Measurements from ENCODE around the gene ABCA9.
"Not testable (repeated sequence)": the region's sequence is repeated elsewhere in the genome, so short reads cannot be mapped to it uniquely, and the experiment has no call there.

ABCA9 gene

GRCh38 chr17:69015631-69016030, 45.1 kb downstream of the ABCA9 start:
- no peak for DNase-seq (ENCODE audit: low spot score)
- TF ChIP-seq CTCF (IDR thresholded peaks at IDR 0.05; ENCODE audit: extremely low read depth, insufficient read depth, missing control alignments): no peak
- in situ Hi-C loops (cut with MboI; ENCODE audit: low pct_unique_long_range_greater_than_20kb, low sequenced_read_pairs, unreplicated experiment): no loop called here

- in situ Hi-C loops (cut with MboI; ENCODE audit: low pct_unique_long_range_greater_than_20kb, low sequenced_read_pairs, unreplicated experiment): no loop called here
- no peak for TF ChIP-seq CTCF (IDR thresholded peaks at IDR 0.05; ENCODE audit: extremely low read depth, insufficient read depth, missing control alignments)
- no peak for DNase-seq (ENCODE audit: low spot score)
These were observed 47.6 kb downstream of the ABCA9 start for GRCh38 chr17:69012895-69013805.

GRCh38 chr17:69009930-69010329, 50.8 kb downstream of the ABCA9 start:
- TF ChIP-seq CTCF (IDR thresholded peaks at IDR 0.05; ENCODE audit: extremely low read depth, insufficient read depth, missing control alignments): no peak
- in situ Hi-C loops (cut with MboI; ENCODE audit: low pct_unique_long_range_greater_than_20kb, low sequenced_read_pairs, unreplicated experiment): no loop called here
- no peak for DNase-seq (ENCODE audit: low spot score)

GRCh38 chr17:69004759-69005158, 56.0 kb downstream of the ABCA9 start:
- in situ Hi-C loops (cut with MboI; ENCODE audit: low pct_unique_long_range_greater_than_20kb, low sequenced_read_pairs, unreplicated experiment): not testable (repeated sequence)

GRCh38 chr17:68999743-69000142, 61.0 kb downstream of the ABCA9 start:
- in situ Hi-C loops (cut with MboI; ENCODE audit: low pct_unique_long_range_greater_than_20kb, low sequenced_read_pairs, unreplicated experiment); DNase-seq (ENCODE audit: low spot score): not testable (repeated sequence)

More at GRCh38 chr17:69004759-69005158, 56.0 kb downstream of the ABCA9 start:
- DNase-seq (ENCODE audit: low spot score): not testable (repeated sequence)

GRCh38 chr17:68993112-68993511, 67.6 kb downstream of the ABCA9 start:
- no peak for TF ChIP-seq CTCF (IDR thresholded peaks at IDR 0.05; ENCODE audit: extremely low read depth, insufficient read depth, missing control alignments)
- DNase-seq (ENCODE audit: low spot score): no peak
- in situ Hi-C loops (cut with MboI; ENCODE audit: low pct_unique_long_range_greater_than_20kb, low sequenced_read_pairs, unreplicated experiment): no loop called here

DNA sequence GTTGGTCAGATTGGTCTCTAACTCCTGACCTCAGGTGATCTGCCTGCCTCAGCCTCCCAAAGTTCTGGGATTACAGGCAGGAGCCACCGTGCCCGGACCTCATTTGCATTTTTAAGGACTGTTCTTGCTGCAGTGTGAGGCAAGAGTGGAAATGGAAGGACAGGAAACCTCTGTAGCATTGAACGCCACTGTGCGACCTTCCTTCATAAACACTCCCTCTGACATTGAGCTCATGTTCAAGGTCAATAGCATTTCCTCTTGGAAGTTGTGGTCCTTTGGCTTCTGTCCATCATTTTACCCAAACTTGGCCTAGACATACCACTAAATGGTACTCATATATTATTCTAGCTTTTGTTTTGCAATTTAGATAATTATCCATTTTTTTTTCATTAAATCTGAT, 72.8 kb downstream of the ABCA9 start:
- DNase-seq (ENCODE audit: low spot score): no peak
- in situ Hi-C loops (cut with MboI; ENCODE audit: low pct_unique_long_range_greater_than_20kb, low sequenced_read_pairs, unreplicated experiment): no loop called here
- TF ChIP-seq CTCF (IDR thresholded peaks at IDR 0.05; ENCODE audit: extremely low read depth, insufficient read depth, missing control alignments): no peak

Measured in GM13977 (cell line).